Measurements from ENCODE around the gene AHCYL2.

AHCYL2 gene

DNA sequence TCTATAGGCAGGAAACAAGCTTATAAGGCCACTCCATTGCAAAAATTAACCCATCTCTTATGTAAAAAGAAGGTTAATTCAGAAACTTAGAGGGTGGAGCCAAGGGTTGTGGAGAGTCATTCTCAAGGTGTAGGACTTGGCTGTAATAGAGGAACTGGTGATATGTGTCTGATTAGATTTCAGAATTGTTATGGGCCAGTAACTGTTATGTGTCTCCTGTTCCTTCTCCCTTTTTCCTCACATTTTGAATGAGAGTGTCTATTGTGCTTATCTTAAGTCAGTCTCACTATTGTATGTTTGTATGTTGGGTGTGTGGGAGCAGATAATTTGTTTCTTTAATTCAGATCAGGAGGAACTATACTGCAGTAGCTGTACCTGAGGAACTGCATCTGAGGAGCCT is 49.1 kb downstream of the AHCYL2 start:
- POLR2A ChIA-PET: no interaction called here
- no peak for DNase-seq (ENCODE audit: extremely low spot score)
- TF ChIP-seq BHLHE40 (IDR thresholded peaks at IDR 0.05; ENCODE audit: borderline replicate concordance): no peak
- CTCF ChIA-PET: no interaction called here

DNA sequence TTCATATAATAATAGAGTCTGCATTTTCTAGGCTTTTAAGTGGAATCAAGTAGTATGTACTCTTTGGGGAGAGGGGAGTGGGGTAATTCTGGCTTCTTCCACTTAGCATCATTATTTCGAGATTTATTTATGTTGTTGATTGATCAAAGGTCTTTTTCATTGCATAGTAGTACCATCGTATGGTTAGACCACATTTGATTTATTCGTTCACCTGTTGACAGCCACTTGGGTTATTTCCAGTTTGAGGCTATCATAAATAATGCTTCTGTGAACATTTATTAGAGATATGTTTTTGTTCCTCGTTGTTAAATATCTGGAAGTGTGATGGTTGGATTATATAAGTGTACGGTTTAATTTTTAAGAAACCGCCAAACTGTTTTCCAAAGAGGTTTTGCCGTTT is 52.8 kb downstream of the AHCYL2 start:
- ChIA-PET CTCF (interaction anchor here (0.9 kb wide), 1 partner anchor 7 kb away, joined by 6 read pairs; no protein-coding TSS in a partner anchor), POLR2A (no interaction called here)
- no peak for DNase-seq (ENCODE audit: extremely low spot score)
- TF ChIP-seq CTBP1 (IDR thresholded peaks at IDR 0.05; ENCODE audit: borderline replicate concordance): no peak
- no peak for TF ChIP-seq BHLHE40 (IDR thresholded peaks at IDR 0.05; ENCODE audit: borderline replicate concordance)
- no peak for TF ChIP-seq SUZ12 (IDR thresholded peaks at IDR 0.05)
- TF ChIP-seq SP1 (IDR thresholded peaks at IDR 0.05): no peak
- no peak for TF ChIP-seq ELF4 (IDR thresholded peaks at IDR 0.05)
- no peak for TF ChIP-seq TARDBP (IDR thresholded peaks at IDR 0.05)
- TF ChIP-seq, protein P1, sequence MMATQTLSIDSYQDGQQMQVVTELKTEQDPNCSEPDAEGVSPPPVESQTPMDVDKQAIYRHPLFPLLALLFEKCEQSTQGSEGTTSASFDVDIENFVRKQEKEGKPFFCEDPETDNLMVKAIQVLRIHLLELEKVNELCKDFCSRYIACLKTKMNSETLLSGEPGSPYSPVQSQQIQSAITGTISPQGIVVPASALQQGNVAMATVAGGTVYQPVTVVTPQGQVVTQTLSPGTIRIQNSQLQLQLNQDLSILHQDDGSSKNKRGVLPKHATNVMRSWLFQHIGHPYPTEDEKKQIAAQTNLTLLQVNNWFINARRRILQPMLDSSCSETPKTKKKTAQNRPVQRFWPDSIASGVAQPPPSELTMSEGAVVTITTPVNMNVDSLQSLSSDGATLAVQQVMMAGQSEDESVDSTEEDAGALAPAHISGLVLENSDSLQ (IDR thresholded peaks at IDR 0.05): no peak
- TF ChIP-seq HDGF (IDR thresholded peaks at IDR 0.05; ENCODE audit: borderline replicate concordance): no peak
- TF ChIP-seq FOXM1 (IDR thresholded peaks at IDR 0.05; ENCODE audit: borderline replicate concordance): no peak
- no peak for TF ChIP-seq ZNF384 (IDR thresholded peaks at IDR 0.05)
- no peak for TF ChIP-seq FOXA1 (IDR thresholded peaks at IDR 0.05)

DNA sequence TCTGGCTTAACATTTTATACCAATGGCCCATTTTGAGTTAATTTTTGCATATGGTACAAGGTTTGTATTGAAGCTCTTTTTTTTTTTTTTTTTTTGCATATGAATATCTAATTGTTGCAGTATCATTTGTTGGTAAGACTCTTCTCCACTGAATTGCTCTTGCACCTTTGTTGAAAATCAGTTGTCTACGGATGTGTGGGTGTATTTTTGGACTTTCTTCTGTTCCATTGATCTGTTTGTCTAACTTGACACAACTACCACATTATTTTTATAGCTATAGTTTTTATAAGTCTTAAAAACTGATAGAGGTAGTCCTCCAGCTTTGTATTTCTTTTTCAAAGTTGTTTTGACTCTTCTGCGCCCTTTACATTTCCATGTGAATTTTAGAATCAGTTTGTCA is 53.9 kb downstream of the AHCYL2 start:
- no peak for DNase-seq (ENCODE audit: extremely low spot score)
- CTCF ChIA-PET: interaction anchor here (0.6 to 1.1 kb wide), 3 partner anchors 22 to 89 kb away, joined by 3 to 4 read pairs (median 3); no protein-coding TSS in a partner anchor

DNA sequence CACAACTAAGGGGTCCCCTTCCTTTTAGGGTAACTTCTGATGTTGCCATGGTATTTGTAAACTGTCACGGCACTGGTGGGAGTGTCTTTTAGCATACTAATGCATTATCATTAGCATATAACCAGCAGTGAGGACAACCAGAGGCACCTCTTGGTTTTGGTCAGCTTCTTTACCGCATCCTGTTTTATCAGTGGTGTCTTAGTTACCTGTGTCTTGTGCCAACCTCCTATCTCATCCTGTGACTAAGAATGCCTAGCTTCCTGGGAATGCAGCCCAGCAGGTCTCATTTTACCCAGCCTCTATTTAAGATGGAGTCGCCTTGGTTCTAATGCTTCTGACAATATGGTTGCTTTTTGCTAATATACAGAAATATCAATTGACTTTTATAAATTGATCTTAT is 54.9 kb downstream of the AHCYL2 start:
- DNase-seq (ENCODE audit: extremely low spot score): no peak
- ChIA-PET CTCF (interaction anchor here (1.1 kb wide), 1 partner anchor 18 kb away, joined by 3 read pairs; no protein-coding TSS in a partner anchor), POLR2A (no interaction called here)
- TF ChIP-seq FOXA1 (IDR thresholded peaks at IDR 0.05): no peak
- no peak for TF ChIP-seq L3MBTL2 (conservative IDR thresholded peaks at IDR 0.05)
- no peak for TF ChIP-seq HDGF (IDR thresholded peaks at IDR 0.05; ENCODE audit: borderline replicate concordance)
- TF ChIP-seq SP1 (IDR thresholded peaks at IDR 0.05): no peak
- TF ChIP-seq LEF1 (IDR thresholded peaks at IDR 0.05; ENCODE audit: borderline replicate concordance): no peak
- no peak for TF ChIP-seq FOXK2 (IDR thresholded peaks at IDR 0.05)
- TF ChIP-seq TARDBP (IDR thresholded peaks at IDR 0.05): no peak
- TF ChIP-seq ELF4 (IDR thresholded peaks at IDR 0.05): no peak
- TF ChIP-seq SUZ12 (IDR thresholded peaks at IDR 0.05): no peak
- TF ChIP-seq FOXM1 (IDR thresholded peaks at IDR 0.05; ENCODE audit: borderline replicate concordance): no peak
- no peak for TF ChIP-seq BHLHE40 (IDR thresholded peaks at IDR 0.05; ENCODE audit: borderline replicate concordance)

More for the DNA sequence above, 53.9 kb downstream of the AHCYL2 start:
- TF ChIP-seq HDGF (IDR thresholded peaks at IDR 0.05; ENCODE audit: borderline replicate concordance) (no peak), TARDBP (IDR thresholded peaks at IDR 0.05) (no peak), LEF1 (IDR thresholded peaks at IDR 0.05; ENCODE audit: borderline replicate concordance) (no peak), SUZ12 (IDR thresholded peaks at IDR 0.05) (no peak), FOXA1 (IDR thresholded peaks at IDR 0.05) (no peak), SP1 (IDR thresholded peaks at IDR 0.05) (no peak), BHLHE40 (IDR thresholded peaks at IDR 0.05; ENCODE audit: borderline replicate concordance) (no peak), ELF4 (IDR thresholded peaks at IDR 0.05) (no peak), L3MBTL2 (conservative IDR thresholded peaks at IDR 0.05) (no peak)
- POLR2A ChIA-PET: no interaction called here

DNA sequence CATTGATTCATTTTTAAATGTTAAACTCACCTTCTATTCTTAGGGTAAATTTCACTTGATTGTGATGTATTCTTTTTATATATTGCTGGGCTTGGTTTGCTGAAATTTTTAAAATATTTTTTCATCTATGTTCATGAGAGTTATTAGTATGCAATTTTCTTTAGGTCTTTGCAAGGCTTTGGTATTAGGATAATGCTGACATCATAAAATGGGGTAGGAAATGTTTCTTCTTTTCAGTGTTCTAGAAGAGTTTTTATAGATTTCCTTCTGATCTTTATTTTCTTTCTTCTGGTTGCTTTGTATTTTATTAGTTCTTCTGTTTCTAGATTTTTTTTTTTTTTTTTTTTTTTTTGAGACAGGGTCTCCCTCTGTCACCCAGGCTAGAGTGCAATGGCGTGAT is 56.3 kb downstream of the AHCYL2 start:
- TF ChIP-seq BHLHE40 (IDR thresholded peaks at IDR 0.05; ENCODE audit: borderline replicate concordance) (no peak), TARDBP (IDR thresholded peaks at IDR 0.05) (no peak), L3MBTL2 (conservative IDR thresholded peaks at IDR 0.05) (no peak), CTBP1 (IDR thresholded peaks at IDR 0.05; ENCODE audit: borderline replicate concordance) (no peak), SP1 (IDR thresholded peaks at IDR 0.05) (no peak), SUZ12 (IDR thresholded peaks at IDR 0.05) (no peak), ELF4 (IDR thresholded peaks at IDR 0.05) (no peak), FOXM1 (IDR thresholded peaks at IDR 0.05; ENCODE audit: borderline replicate concordance) (no peak), FOXK2 (IDR thresholded peaks at IDR 0.05) (no peak), NFRKB (IDR thresholded peaks at IDR 0.05) (no peak), LEF1 (IDR thresholded peaks at IDR 0.05; ENCODE audit: borderline replicate concordance) (no peak), ARNT (IDR thresholded peaks at IDR 0.05) (no peak), ZNF384 (IDR thresholded peaks at IDR 0.05) (no peak), HDGF (IDR thresholded peaks at IDR 0.05; ENCODE audit: borderline replicate concordance) (no peak), FOXA1 (IDR thresholded peaks at IDR 0.05) (no peak)
- TF ChIP-seq, protein P1 (IDR thresholded peaks at IDR 0.05): no peak
- ChIA-PET POLR2A (no interaction called here), CTCF (no interaction called here)
- DNase-seq (ENCODE audit: extremely low spot score): no peak

DNA sequence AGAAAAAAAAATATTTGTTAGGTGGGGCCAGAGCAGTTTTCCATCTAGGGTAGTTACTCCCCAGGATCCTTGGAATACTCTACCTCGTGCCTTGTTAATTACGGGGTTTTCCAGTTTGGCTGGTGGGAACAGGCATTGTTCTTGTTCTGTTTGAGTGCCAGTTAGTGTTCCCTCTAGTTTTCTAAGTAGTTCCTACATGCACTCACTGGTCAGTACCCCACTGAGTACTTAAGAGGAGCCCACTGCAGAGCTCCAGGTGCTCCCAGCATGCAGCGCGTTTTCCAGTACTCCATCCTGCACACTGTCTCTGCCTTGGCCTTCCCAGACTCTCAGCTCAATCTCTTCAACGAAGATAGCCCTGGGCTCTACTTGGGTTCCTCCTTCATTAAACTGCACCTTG is 58.0 kb downstream of the AHCYL2 start:
- DNase-seq (ENCODE audit: extremely low spot score): no peak
- CTCF ChIA-PET: no interaction called here
- POLR2A ChIA-PET: no interaction called here
- TF ChIP-seq SUZ12 (IDR thresholded peaks at IDR 0.05): no peak
- no peak for TF ChIP-seq TARDBP (IDR thresholded peaks at IDR 0.05)
- TF ChIP-seq L3MBTL2 (conservative IDR thresholded peaks at IDR 0.05): no peak
- TF ChIP-seq BHLHE40 (IDR thresholded peaks at IDR 0.05; ENCODE audit: borderline replicate concordance): no peak
- TF ChIP-seq FOXM1 (IDR thresholded peaks at IDR 0.05; ENCODE audit: borderline replicate concordance): no peak

DNA sequence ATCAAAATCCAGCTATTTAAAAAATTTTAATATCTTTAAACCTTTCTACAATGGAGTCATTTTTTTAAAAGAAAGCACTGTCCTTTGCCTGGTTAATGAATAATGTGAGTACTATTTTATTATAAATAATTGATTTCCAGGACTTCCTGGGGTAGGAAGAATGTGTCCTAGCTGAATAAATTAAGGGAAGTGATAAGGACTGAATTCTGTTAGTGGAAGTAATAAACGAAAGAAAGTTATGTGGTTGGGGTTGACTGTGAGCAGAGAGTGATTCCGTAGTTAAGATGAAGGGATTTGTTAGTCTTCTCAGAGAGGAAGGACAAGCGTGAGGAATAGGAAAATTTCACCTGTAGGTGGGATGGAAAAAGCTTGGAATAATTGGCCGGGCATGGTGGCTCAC is 59.1 kb downstream of the AHCYL2 start:
- DNase-seq (ENCODE audit: extremely low spot score): no peak
- ChIA-PET POLR2A (no interaction called here), CTCF (no interaction called here)
- no peak for TF ChIP-seq SP1 (IDR thresholded peaks at IDR 0.05)
- no peak for TF ChIP-seq L3MBTL2 (conservative IDR thresholded peaks at IDR 0.05)
- no peak for TF ChIP-seq NFRKB (IDR thresholded peaks at IDR 0.05)
- TF ChIP-seq HDGF (IDR thresholded peaks at IDR 0.05; ENCODE audit: borderline replicate concordance): no peak
- no peak for TF ChIP-seq ZNF384 (IDR thresholded peaks at IDR 0.05)
- TF ChIP-seq LEF1 (IDR thresholded peaks at IDR 0.05; ENCODE audit: borderline replicate concordance): no peak
- no peak for TF ChIP-seq BHLHE40 (IDR thresholded peaks at IDR 0.05; ENCODE audit: borderline replicate concordance)
- no peak for TF ChIP-seq TARDBP (IDR thresholded peaks at IDR 0.05)
- no peak for TF ChIP-seq CTBP1 (IDR thresholded peaks at IDR 0.05; ENCODE audit: borderline replicate concordance)
- TF ChIP-seq, protein P1 (IDR thresholded peaks at IDR 0.05): no peak
- no peak for TF ChIP-seq FOXM1 (IDR thresholded peaks at IDR 0.05; ENCODE audit: borderline replicate concordance)

All from HEK293T (cell line).